Activated B cell treated with CpG ODN at 0.5 μM for 24 hours (primary cell): Measurements from ENCODE around the gene ASTN2. TPM values are rescaled to one million over a fixed set of nuclear protein-coding genes. Genes with fewer than 3 reads are reported as not detected.

Source experiments
- ATAC-seq: fragments of 200-7000 bp; cut with Tn5 transposase; one replicate; pipeline ENCODE4 v1.10.0; 2021; ENCODE audit warnings: low read depth, mild to moderate bottlenecking, moderate library complexity
- CTCF ChIA-PET: fragments of 350-600 bp; sonication (Branson Sonifier 250); formaldehyde crosslinking; loops from one replicate; lab custom pipeline; 2021; ENCODE audit warnings: antibody characterized with exemption; lab: Charles Lee
- POLR2A ChIA-PET: fragments of 350-600 bp; sonication (Branson Sonifier 250); formaldehyde crosslinking; loops from one replicate; lab custom pipeline; 2021; ENCODE audit warnings: antibody characterized with exemption; lab: Charles Lee
- DNase-seq: peaks from one replicate; pipeline ENCODE4 v3.0.0; 2022
- H3K27ac Mint-ChIP-seq: one replicate; pipeline ENCODE4 v1.8.0; 2020; ENCODE audit warnings: mixed read lengths
- H3K27me3 Mint-ChIP-seq: one replicate; pipeline ENCODE4 v1.8.0; 2021; ENCODE audit warnings: mixed read lengths
- H3K36me3 Mint-ChIP-seq: one replicate; pipeline ENCODE4 v1.8.0; 2021; ENCODE audit warnings: low read depth, mixed read lengths
- H3K4me1 Mint-ChIP-seq: one replicate; pipeline ENCODE4 v1.8.0; 2021; ENCODE audit warnings: mixed read lengths
- H3K4me3 Mint-ChIP-seq: one replicate; pipeline ENCODE4 v1.8.0; 2020; ENCODE audit warnings: mild to moderate bottlenecking, mixed read lengths
- H3K9me3 Mint-ChIP-seq: one replicate; pipeline ENCODE4 v1.8.0; 2020; ENCODE audit warnings: mixed read lengths
- CTCF ChIP-seq: fragments of 200-600 bp; IDR thresholded peaks from one replicate; pipeline ENCODE4 v1.8.0; 2022; ENCODE audit warnings: antibody characterized with exemption, mild to moderate bottlenecking
- intact Hi-C: fragments of 100-400 bp; cut with micrococcal nuclease; formaldehyde crosslinking; loops from one replicate; pipeline ENCODE4 v1.15.1; 2024
- total RNA-seq: library from RNA; stranded (reverse); gene quantifications from 2 replicates; pipeline ENCODE4 v1.2.3, GENCODE V29; 2022

ASTN2 gene
- total RNA-seq, 1 donor from 2014 or later: 2.3 TPM

GRCh38 chr9:116434314-116434713 lies 980.5 kb downstream of the ASTN2 start:
- ATAC-seq: no peak
- no peak for TF ChIP-seq CTCF
- POLR2A ChIA-PET: no interaction called here
- CTCF ChIA-PET: no interaction called here
- H3K27ac Mint-ChIP-seq: no peak overlapping the region
- no peaks in the 10 kb centered on the region for H3K27me3 Mint-ChIP-seq
- intact Hi-C loops: no loop called here
- H3K4me1 Mint-ChIP-seq: no peaks in the 10 kb centered on the region
- DNase-seq: no peak
- no peaks in the 10 kb centered on the region for H3K36me3 Mint-ChIP-seq
- H3K9me3 Mint-ChIP-seq: no peaks in the 10 kb centered on the region
- H3K4me3 Mint-ChIP-seq: no peak overlapping the region

- ChIA-PET CTCF (no interaction called here), POLR2A (no interaction called here)
- Mint-ChIP-seq H3K9me3 (no peaks in the 10 kb centered on the region), H3K27me3 (no peaks in the 10 kb centered on the region), H3K36me3 (no peaks in the 10 kb centered on the region), H3K4me1 (no peaks in the 10 kb centered on the region), H3K27ac (no peak overlapping the region), H3K4me3 (no peak overlapping the region)
- no peak for TF ChIP-seq CTCF
- ATAC-seq (no peak), DNase-seq (no peak)
- intact Hi-C loops: no loop called here
Observed at GRCh38 chr9:116432051-116432450, 982.8 kb downstream of the ASTN2 start.

- Mint-ChIP-seq H3K27ac (no peak overlapping the region), H3K36me3 (no peaks in the 10 kb centered on the region), H3K4me1 (no peaks in the 10 kb centered on the region), H3K9me3 (no peaks in the 10 kb centered on the region), H3K4me3 (no peak overlapping the region), H3K27me3 (no peaks in the 10 kb centered on the region)
- CTCF ChIA-PET: no interaction called here
- TF ChIP-seq CTCF: no peak
- no peak for ATAC-seq
- no peak for DNase-seq
- intact Hi-C loops: no loop called here
- POLR2A ChIA-PET: no interaction called here
Observed at GRCh38 chr9:116430849-116431248, 984.0 kb downstream of the ASTN2 start.

- DNase-seq (no peak), ATAC-seq (no peak)
- intact Hi-C loops: no loop called here
- H3K36me3 Mint-ChIP-seq: no peaks in the 10 kb centered on the region
- H3K27me3 Mint-ChIP-seq: no peaks in the 10 kb centered on the region
- no peaks in the 10 kb centered on the region for H3K9me3 Mint-ChIP-seq
- no peak for TF ChIP-seq CTCF
- CTCF ChIA-PET: no interaction called here
- H3K4me1 Mint-ChIP-seq: no peaks in the 10 kb centered on the region
- POLR2A ChIA-PET: no interaction called here
- H3K4me3 Mint-ChIP-seq: no peak overlapping the region
- H3K27ac Mint-ChIP-seq: no peak overlapping the region
Observed at GRCh38 chr9:116425244-116425643, 989.6 kb downstream of the ASTN2 start.

- H3K4me1 Mint-ChIP-seq: no peaks in the 10 kb centered on the region
- no peaks in the 10 kb centered on the region for H3K27me3 Mint-ChIP-seq
- intact Hi-C loops: no loop called here
- H3K36me3 Mint-ChIP-seq: no peaks in the 10 kb centered on the region
- ChIA-PET CTCF (no interaction called here), POLR2A (no interaction called here)
- no peak overlapping the region for H3K4me3 Mint-ChIP-seq
- DNase-seq: no peak
- TF ChIP-seq CTCF: no peak
- H3K9me3 Mint-ChIP-seq: no peaks in the 10 kb centered on the region
- ATAC-seq: no peak
- H3K27ac Mint-ChIP-seq: no peak overlapping the region
Observed at GRCh38 chr9:116423149-116423548, 991.7 kb downstream of the ASTN2 start.
